Kidney epithelial cell (primary cell): Measurements from ENCODE around the gene CHSY1. TPM values are rescaled to one million over a fixed set of nuclear protein-coding genes. Genes with fewer than 3 reads are reported as not detected.

Source experiments
- DNase-seq: peaks from one replicate; pipeline ENCODE4 v3.0.0-alpha.2; 2010; ENCODE audit warnings: low read depth
- H3K27me3 ChIP-seq: 2 replicates; pipeline ENCODE4 v1.6.0; 2011; ENCODE audit warnings: low read length; ENCODE audit not compliant: control insufficient read depth, insufficient read depth
- H3K36me3 ChIP-seq: 2 replicates; pipeline ENCODE4 v1.5.1; 2011; ENCODE audit warnings: low read length; ENCODE audit not compliant: control insufficient read depth, insufficient read depth
- H3K4me3 ChIP-seq: 2 replicates; pipeline ENCODE4 v1.5.1; 2011; ENCODE audit warnings: low read depth, mild to moderate bottlenecking, control low read depth, low read length
- CTCF ChIP-seq: IDR thresholded peaks from 2 replicates; pipeline ENCODE4 v1.5.1; 2011; ENCODE audit warnings: mild to moderate bottlenecking, moderate library complexity, low read length, control low read depth, inconsistent platforms; ENCODE audit not compliant: insufficient read depth, poor library complexity, severe bottlenecking
- total RNA-seq: library from RNA; depleted of rRNA; stranded (reverse); fragments of >200 nt; gene quantifications from 2 replicates; pipeline ENCODE4 v1.2.3, GENCODE V29; 2015

CHSY1 gene
- total RNA-seq, 1 donor from 2014 or later, result 21.1 TPM

GRCh38 chr15:101201411-101202174 lies 50.3 kb downstream of the CHSY1 start:
- peak; percentile 92 for DNase-seq
- Histone ChIP-seq H3K36me3 (no peaks in the 10 kb centered on the region), H3K4me3 (no peak overlapping the region), H3K27me3 (no peaks in the 10 kb centered on the region)
- no peak for TF ChIP-seq CTCF

GRCh38 chr15:101200181-101200580 lies 51.7 kb downstream of the CHSY1 start:
- H3K27me3 ChIP-seq, result no peaks in the 10 kb centered on the region

GRCh38 chr15:101198800-101199199 lies 53.0 kb downstream of the CHSY1 start:
- DNase-seq, result no peak
- no peak for TF ChIP-seq CTCF
- no peaks in the 10 kb centered on the region for H3K36me3 ChIP-seq
- no peak overlapping the region for H3K4me3 ChIP-seq
- H3K27me3 ChIP-seq, result no peaks in the 10 kb centered on the region

More at GRCh38 chr15:101200181-101200580, 51.7 kb downstream of the CHSY1 start:
- TF ChIP-seq CTCF, result no peak
- no peak for DNase-seq
- Histone ChIP-seq H3K36me3 (no peaks in the 10 kb centered on the region), H3K4me3 (no peak overlapping the region)

GRCh38 chr15:101198031-101198575 lies 53.7 kb downstream of the CHSY1 start:
- H3K27me3 ChIP-seq, result no peaks in the 10 kb centered on the region
- TF ChIP-seq CTCF, result no peak
- H3K4me3 ChIP-seq, result no peak overlapping the region
- no peak for DNase-seq
- H3K36me3 ChIP-seq, result no peaks in the 10 kb centered on the region

- no peaks in the 10 kb centered on the region for H3K27me3 ChIP-seq
- no peak overlapping the region for H3K4me3 ChIP-seq
- no peaks in the 10 kb centered on the region for H3K36me3 ChIP-seq
- DNase-seq, result no peak
- TF ChIP-seq CTCF, result no peak
Observed at GRCh38 chr15:101194546-101195125, 57.2 kb downstream of the CHSY1 start.
